AG09309 (cell line): ENCODE measurements around the gene DRAM2.
A peak's percentile ranks its signal among the peaks of the same experiment; 100 is the strongest.

Experiments used
- DNase-seq: peaks from one replicate; pipeline ENCODE4 v3.0.0-alpha.2; 2010; ENCODE audit warnings: low read depth
- H3K4me3 ChIP-seq: 2 replicates; pipeline ENCODE4 v1.5.1; 2011; ENCODE audit warnings: mild to moderate bottlenecking, low read depth, low read length, moderate library complexity; ENCODE audit not compliant: control insufficient read depth
- TF ChIP-seq, protein P1 (sequence below): IDR thresholded peaks from 2 replicates; pipeline ENCODE4 v1.5.1; 2011; ENCODE audit warnings: mild to moderate bottlenecking, low read depth, low read length, inconsistent platforms; ENCODE audit not compliant: insufficient read depth, control insufficient read depth; ENCODE audit errors: missing control alignments

The DRAM2 gene

DNA sequence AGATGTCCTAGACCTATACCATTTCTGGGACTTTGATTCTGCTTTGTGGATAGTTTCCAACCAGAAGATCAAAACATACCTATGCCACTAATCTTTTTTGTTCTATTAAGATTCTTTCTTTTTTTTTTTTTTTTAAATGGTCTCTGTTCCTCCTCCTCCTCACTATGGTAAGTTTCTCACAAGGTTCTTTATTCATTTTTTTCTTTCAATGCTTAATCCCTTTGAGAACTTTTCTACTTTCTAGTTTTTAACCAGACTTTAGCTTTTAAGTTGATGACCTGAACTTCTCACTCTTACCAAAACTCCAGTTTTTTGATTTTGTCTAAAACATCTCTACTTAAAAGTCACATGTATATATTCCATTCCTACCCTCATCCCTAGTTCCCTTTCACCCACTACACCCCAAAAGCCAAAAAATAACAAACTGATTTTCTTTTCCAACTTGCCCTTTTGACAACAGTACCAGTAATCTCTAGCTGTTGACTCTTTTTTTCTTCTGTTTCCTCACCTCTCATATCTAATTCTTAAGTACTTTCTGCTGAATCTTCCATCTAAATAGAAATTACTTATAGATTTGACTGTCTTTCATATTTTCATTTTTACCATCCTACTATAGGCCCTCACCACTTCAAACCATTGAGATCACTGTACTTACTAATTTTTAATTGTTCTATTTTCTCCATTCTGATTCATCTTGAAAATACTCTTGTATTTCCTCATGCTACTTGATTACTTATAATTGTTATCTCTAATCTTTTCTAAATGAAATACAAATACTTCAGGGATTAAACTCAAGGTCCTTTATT, 6.3 kb upstream of the DRAM2 start:
- TF ChIP-seq, protein P1, sequence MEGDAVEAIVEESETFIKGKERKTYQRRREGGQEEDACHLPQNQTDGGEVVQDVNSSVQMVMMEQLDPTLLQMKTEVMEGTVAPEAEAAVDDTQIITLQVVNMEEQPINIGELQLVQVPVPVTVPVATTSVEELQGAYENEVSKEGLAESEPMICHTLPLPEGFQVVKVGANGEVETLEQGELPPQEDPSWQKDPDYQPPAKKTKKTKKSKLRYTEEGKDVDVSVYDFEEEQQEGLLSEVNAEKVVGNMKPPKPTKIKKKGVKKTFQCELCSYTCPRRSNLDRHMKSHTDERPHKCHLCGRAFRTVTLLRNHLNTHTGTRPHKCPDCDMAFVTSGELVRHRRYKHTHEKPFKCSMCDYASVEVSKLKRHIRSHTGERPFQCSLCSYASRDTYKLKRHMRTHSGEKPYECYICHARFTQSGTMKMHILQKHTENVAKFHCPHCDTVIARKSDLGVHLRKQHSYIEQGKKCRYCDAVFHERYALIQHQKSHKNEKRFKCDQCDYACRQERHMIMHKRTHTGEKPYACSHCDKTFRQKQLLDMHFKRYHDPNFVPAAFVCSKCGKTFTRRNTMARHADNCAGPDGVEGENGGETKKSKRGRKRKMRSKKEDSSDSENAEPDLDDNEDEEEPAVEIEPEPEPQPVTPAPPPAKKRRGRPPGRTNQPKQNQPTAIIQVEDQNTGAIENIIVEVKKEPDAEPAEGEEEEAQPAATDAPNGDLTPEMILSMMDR: no peak
- DNase-seq: no peak
- H3K4me3 ChIP-seq: no peak overlapping the region

DNA sequence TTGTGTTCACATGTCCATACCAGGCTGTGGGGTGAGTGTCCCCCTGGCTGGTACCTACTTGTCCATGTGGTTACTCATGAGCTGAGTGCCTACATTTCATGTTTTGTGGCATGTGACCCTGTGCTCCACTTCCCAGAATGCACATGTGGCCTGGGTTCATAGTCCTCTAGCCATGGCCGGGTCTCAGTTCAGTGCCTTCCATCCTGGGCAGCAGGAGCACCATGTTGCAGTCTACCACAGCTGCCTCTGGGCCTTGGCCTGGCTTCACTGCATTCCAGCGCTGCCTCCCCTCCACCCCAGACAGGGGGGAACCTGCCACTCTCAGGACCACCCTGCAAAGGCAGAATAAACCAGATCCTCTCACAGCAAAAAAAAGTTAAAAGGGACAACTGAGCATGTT, 5.6 kb upstream of the DRAM2 start:
- no peak overlapping the region for H3K4me3 ChIP-seq
- TF ChIP-seq, protein P1: no peak
- no peak for DNase-seq

DNA sequence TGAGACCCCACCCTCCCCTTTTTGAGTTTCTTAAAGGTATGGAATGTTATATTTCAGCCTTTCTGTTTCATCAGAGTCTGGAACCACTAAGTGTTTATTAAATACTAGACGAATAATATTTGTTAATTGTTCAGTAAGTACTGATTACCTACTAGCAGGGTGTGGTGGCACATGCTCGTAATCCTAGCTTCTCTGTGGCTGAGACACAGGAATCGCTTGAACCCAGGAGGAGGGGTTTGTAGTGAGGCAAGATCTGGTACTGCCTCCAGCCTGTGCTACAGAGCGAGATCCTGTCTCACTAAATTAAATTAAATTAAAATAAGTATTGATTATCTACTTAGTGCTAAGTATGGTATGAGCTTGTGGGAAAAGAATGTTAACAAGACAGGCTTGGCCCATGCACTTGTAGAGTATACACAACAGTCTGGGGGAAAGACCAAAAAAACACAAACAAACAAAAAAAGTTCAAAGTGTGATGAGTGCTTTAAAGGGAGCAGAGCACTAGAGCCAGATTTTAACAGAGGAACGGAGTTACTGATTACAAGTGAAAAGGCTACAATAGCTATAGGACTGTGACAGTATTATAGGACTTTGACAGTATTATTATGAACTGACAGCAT, 2.6 kb upstream of the DRAM2 start:
- DNase-seq: no peak
- H3K4me3 ChIP-seq: no peak overlapping the region
- TF ChIP-seq, protein P1: no peak

DNA sequence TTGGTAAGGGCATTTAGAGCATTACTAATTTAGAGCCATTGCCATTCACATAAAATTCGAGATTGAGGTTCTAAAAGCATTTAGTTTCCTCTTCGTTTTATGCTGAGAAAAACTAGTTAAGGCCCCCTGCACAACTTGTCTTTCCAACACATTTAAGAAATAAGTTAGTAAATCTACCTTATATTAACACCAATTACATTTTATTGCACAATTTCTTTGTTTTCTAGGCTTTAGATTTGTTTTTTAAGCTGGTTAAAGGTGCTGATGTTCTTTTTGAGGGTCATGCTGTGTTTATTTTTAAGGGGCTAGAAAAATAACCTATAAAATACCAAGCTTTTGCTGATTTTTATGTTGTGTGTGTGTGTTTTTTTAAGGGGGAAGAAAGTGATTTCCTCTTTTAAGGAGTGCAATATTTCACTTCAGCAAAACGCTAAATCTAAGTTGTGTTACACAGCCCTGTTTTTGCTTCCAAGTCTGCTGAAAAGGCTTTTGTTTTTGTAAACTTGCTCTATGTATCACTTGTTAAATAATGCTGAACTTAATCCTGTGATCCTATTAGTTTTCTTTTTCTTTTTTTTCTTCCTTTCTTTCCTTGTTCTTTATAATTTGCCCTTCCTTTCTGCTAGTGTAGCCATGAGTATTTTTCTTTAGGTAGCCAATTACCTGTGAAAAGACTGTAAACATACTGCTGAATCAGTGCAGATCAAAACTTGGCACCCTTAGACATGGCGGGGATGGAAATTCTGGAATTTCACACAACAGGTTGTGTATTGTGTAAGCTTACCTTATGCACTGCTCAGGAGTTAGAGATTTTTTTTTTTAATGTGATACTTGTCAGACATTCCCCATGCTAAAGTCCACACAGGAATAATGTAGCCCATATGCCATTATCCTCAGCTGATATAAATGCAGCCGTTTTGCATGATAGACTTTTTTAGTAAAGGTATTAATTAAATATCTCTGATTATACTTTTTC, 1.6 kb upstream of the DRAM2 start:
- TF ChIP-seq, protein P1: no peak
- DNase-seq: no peak
- peak overlapping the region; percentile 91 for H3K4me3 ChIP-seq

DNA sequence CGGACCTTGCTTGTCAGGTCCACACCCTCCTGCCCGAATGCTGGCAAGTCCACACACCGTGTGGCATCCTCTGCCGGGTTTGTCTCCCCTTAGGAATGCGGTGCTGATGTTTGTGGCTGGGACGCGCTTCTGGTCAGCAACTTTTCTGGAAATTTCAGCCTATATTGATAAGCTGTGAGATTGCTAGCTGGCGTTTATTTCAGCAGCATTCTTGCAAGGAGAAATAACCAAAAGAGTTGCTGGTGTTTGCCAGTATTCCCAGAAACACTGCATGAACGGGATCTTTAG, 731 bp upstream of the DRAM2 start:
- TF ChIP-seq, protein P1: no peak
- peak overlapping the region; percentile 91 for H3K4me3 ChIP-seq
- DNase-seq: no peak

DNA sequence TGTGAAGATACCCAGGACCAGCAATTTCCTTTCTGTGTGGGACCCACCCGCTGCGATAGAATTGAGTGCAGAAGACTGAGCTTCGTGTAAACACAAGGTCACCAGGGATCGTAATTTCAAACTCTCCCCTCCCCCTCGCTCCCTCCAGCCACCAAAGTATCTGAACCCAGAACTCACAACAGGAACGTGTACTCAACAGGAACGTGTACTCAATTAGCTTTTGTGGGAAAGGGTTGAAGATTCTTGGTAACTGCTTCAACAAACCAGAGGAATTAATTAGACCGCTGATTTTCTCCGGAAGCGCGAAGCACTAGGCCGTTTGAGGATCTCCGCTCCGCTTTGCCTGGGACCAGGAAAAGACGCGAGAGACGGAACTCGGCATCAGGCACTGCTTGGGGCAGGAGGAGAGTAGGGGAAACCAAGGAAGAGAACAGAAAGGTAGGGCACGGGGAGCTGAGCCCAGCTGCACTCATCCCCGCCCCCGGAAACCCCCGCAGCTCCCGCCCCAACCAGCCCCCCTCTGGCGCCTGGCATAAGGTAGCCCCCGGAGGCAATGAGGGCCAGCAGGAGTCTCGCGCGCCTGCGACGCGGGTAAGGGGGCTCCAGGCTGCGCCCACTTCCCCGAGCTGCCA, 453 bp downstream of the DRAM2 start:
- H3K4me3 ChIP-seq: peak overlapping the region; percentile 91
- DNase-seq: no peak
- TF ChIP-seq, protein P1: no peak
